ENCODE data around the gene PCSK2. TPM values are rescaled to one million over a fixed set of nuclear protein-coding genes. Genes with fewer than 3 reads are reported as not detected.

The PCSK2 gene
- total RNA-seq, 1 experiment from 2014 or later: not detected

DNA sequence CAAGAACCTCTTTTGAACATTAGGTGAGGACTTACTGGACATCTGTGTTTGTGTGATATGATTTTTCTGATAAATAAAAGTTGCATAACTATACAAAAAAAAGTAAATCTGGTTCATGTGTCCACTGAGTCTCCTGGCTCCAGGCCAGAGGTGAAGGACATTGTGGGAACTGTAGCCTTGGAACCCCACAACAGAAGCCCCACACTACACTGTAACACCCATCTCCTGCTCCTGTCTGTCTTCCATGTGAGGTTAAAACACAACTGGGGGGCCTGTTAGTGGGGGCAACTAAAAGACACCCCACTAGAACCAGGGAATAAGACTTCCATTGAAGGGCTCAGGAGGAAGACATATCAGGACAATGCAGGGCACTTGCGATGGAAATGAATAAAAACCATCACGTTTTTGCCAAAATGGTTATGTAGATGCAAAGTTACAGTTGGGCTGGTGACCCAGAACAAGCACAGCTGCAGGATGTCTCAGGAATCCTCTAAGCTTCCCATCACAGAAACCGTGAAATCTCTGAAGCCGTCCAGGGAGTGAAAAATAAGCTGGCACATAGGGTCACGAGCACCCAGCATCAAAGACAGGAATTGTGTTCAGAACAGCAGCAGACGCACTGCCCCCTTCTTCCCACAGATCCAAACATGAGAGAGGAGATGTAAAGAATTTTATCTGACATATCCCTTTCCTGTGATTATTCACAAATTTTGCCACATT, 36.7 kb upstream of the PCSK2 start:
- BruUV-seq (replicated peaks): no TSS peak
- H2AFZ ChIP-seq: no peak overlapping the region
- no peaks in the 10 kb centered on the region for H3K9me3 ChIP-seq (ENCODE audit: insufficient read depth, low read depth)
- no peak for TF ChIP-seq EZH2 (IDR thresholded peaks at IDR 0.05; ENCODE audit: low read depth)
- TF ChIP-seq, protein P1, sequence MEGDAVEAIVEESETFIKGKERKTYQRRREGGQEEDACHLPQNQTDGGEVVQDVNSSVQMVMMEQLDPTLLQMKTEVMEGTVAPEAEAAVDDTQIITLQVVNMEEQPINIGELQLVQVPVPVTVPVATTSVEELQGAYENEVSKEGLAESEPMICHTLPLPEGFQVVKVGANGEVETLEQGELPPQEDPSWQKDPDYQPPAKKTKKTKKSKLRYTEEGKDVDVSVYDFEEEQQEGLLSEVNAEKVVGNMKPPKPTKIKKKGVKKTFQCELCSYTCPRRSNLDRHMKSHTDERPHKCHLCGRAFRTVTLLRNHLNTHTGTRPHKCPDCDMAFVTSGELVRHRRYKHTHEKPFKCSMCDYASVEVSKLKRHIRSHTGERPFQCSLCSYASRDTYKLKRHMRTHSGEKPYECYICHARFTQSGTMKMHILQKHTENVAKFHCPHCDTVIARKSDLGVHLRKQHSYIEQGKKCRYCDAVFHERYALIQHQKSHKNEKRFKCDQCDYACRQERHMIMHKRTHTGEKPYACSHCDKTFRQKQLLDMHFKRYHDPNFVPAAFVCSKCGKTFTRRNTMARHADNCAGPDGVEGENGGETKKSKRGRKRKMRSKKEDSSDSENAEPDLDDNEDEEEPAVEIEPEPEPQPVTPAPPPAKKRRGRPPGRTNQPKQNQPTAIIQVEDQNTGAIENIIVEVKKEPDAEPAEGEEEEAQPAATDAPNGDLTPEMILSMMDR (conservative IDR thresholded peaks at IDR 0.05): no peak
- POLR2A ChIA-PET (ENCODE audit: unreplicated experiment): no interaction called here
- no peaks in the 10 kb centered on the region for H3K36me3 ChIP-seq (ENCODE audit: low read depth)
- no peaks in the 10 kb centered on the region for H4K20me1 ChIP-seq (ENCODE audit: insufficient read depth)
- H3K79me2 ChIP-seq (ENCODE audit: low read depth): no peaks in the 10 kb centered on the region
- no peak overlapping the region for H3K4me2 ChIP-seq
- H3K9me2 ChIP-seq (ENCODE audit: insufficient read depth): no peaks in the 10 kb centered on the region
- no peaks in the 10 kb centered on the region for H3K4me1 ChIP-seq (replicated peaks; ENCODE audit: insufficient read depth)
- H3K27me3 ChIP-seq (ENCODE audit: insufficient read depth, low read depth): no peaks in the 10 kb centered on the region
- intact Hi-C loops (cut with micrococcal nuclease; ENCODE audit: unreplicated experiment): no loop called here
- no peak overlapping the region for H3K27ac ChIP-seq
- H3F3A ChIP-seq (ENCODE audit: insufficient read depth, low read depth): no peaks in the 10 kb centered on the region
- no peak overlapping the region for H3K4me3 ChIP-seq
- no peak for DNase-seq
- CTCF ChIA-PET: no interaction called here

DNA sequence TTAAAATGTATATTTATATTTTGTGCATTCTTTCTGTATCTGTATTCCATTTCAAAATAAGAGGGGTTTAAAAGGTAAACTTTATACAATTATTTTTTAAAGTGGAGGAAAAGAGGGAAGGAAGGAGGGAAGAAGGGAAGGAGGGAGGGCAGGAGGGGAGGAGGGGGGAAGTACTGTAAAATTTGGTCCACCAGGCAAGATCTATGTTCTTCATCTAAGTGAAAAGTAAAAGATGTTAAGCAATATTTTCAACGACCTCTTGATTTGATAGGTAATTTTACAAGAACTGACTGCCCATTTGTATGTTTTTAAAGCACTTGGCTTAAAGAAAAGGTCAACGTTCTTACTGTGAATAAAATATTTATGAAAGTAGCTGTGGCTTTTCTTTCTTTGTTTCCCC, 29.8 kb upstream of the PCSK2 start:
- CTCF ChIA-PET: no interaction called here
- intact Hi-C loops (cut with micrococcal nuclease; ENCODE audit: unreplicated experiment): no loop called here

DNA sequence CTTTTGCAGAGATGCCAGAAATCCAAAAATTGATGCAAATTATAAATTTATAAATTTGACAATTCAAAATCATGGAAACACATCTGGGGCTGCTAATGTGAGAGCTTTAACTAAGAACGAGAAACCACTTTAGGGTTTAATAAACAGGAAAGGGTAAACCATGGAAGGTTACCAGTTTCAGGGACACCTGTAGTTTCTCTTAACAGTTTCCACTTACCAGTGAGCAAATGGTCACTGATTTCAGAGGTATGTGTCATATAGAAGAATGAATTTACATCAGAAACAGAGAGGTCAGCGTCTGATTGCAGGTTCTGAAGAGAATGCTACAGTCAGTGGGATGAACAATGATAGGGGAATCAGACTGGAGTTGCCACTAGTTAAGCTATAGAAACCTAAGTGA, 24.8 kb upstream of the PCSK2 start:
- intact Hi-C loops (cut with micrococcal nuclease; ENCODE audit: unreplicated experiment): no loop called here
- BruUV-seq (replicated peaks): no TSS peak
- peaks cover 29% of the 10 kb centered on the region for H3K27me3 ChIP-seq (ENCODE audit: insufficient read depth, low read depth)
- no peak overlapping the region for H3K4me2 ChIP-seq
- TF ChIP-seq, protein P1 (conservative IDR thresholded peaks at IDR 0.05): no peak
- TF ChIP-seq EZH2 (IDR thresholded peaks at IDR 0.05; ENCODE audit: low read depth): no peak
- H3K36me3 ChIP-seq (ENCODE audit: low read depth): no peaks in the 10 kb centered on the region
- DNase-seq: no peak
- no peak overlapping the region for H2AFZ ChIP-seq
- no peaks in the 10 kb centered on the region for H3K9me3 ChIP-seq (ENCODE audit: insufficient read depth, low read depth)
- H3K79me2 ChIP-seq (ENCODE audit: low read depth): no peaks in the 10 kb centered on the region
- ChIA-PET CTCF (no interaction called here), POLR2A (ENCODE audit: unreplicated experiment) (no interaction called here)
- H3F3A ChIP-seq (ENCODE audit: insufficient read depth, low read depth): no peaks in the 10 kb centered on the region
- H3K4me1 ChIP-seq (replicated peaks; ENCODE audit: insufficient read depth): no peaks in the 10 kb centered on the region
- no peaks in the 10 kb centered on the region for H3K9me2 ChIP-seq (ENCODE audit: insufficient read depth)
- H3K4me3 ChIP-seq: no peak overlapping the region
- no peaks in the 10 kb centered on the region for H4K20me1 ChIP-seq (ENCODE audit: insufficient read depth)
- no peak overlapping the region for H3K27ac ChIP-seq

More for the DNA sequence above, 29.8 kb upstream of the PCSK2 start:
- H3K27ac ChIP-seq: no peak overlapping the region
- H3K4me2 ChIP-seq: no peak overlapping the region
- DNase-seq: no peak
- no peaks in the 10 kb centered on the region for H3K9me3 ChIP-seq (ENCODE audit: insufficient read depth, low read depth)
- no peak for TF ChIP-seq EZH2 (IDR thresholded peaks at IDR 0.05; ENCODE audit: low read depth)
- TF ChIP-seq, protein P1 (conservative IDR thresholded peaks at IDR 0.05): no peak
- POLR2A ChIA-PET (ENCODE audit: unreplicated experiment): no interaction called here
- H2AFZ ChIP-seq: no peak overlapping the region
- H4K20me1 ChIP-seq (ENCODE audit: insufficient read depth): no peaks in the 10 kb centered on the region
- no TSS peak for BruUV-seq (replicated peaks)
- no peak overlapping the region for H3K4me3 ChIP-seq
- no peaks in the 10 kb centered on the region for H3K9me2 ChIP-seq (ENCODE audit: insufficient read depth)
- H3K4me1 ChIP-seq (replicated peaks; ENCODE audit: insufficient read depth): no peaks in the 10 kb centered on the region
- no peaks in the 10 kb centered on the region for H3K36me3 ChIP-seq (ENCODE audit: low read depth)
- H3K79me2 ChIP-seq (ENCODE audit: low read depth): no peaks in the 10 kb centered on the region
- no peaks in the 10 kb centered on the region for H3F3A ChIP-seq (ENCODE audit: insufficient read depth, low read depth)
- H3K27me3 ChIP-seq (ENCODE audit: insufficient read depth, low read depth): peaks cover 7% of the 10 kb centered on the region; the same call in 1 of the 2 replicates

Data from PC-9 (cell line).